NCI-H2171 treated with DMSO at 0.1 percent for 48 hours (cell line): ENCODE data around the gene NKD2.

Experiments used
- DNase-seq: peaks from one replicate; lab custom pipeline; 2025; lab: John Stamatoyannopoulos, UW

Gene NKD2

GRCh38 chr5:1042626-1043025 lies 34.0 kb downstream of the NKD2 start:
- no peak for DNase-seq

- DNase-seq: no peak
These were observed 34.7 kb downstream of the NKD2 start for GRCh38 chr5:1043327-1043726.

GRCh38 chr5:1044117-1044516 lies 35.5 kb downstream of the NKD2 start:
- DNase-seq: no peak

- no peak for DNase-seq
These were observed 37.5 kb downstream of the NKD2 start for GRCh38 chr5:1045960-1046560.

- DNase-seq: no peak
These were observed 38.8 kb downstream of the NKD2 start for GRCh38 chr5:1047332-1047965.

- no peak for DNase-seq
These were observed 39.6 kb downstream of the NKD2 start for GRCh38 chr5:1048162-1048721.

- no peak for DNase-seq
These were observed 40.5 kb downstream of the NKD2 start for GRCh38 chr5:1048861-1049838.

GRCh38 chr5:1050423-1051365 lies 42.1 kb downstream of the NKD2 start:
- peak; percentile 23 for DNase-seq

GRCh38 chr5:1051366-1051720 lies 42.7 kb downstream of the NKD2 start:
- no peak for DNase-seq

- no peak for DNase-seq
These were observed 43.5 kb downstream of the NKD2 start for GRCh38 chr5:1052076-1052475.

GRCh38 chr5:1052641-1053390 lies 44.2 kb downstream of the NKD2 start:
- DNase-seq: no peak

- DNase-seq: no peak
These were observed 44.9 kb downstream of the NKD2 start for GRCh38 chr5:1053391-1054017.

- DNase-seq: no peak
These were observed 45.6 kb downstream of the NKD2 start for GRCh38 chr5:1054018-1054798.

- no peak for DNase-seq
These were observed 46.5 kb downstream of the NKD2 start for GRCh38 chr5:1054799-1055775.

GRCh38 chr5:1055896-1056610 lies 47.5 kb downstream of the NKD2 start:
- no peak for DNase-seq

GRCh38 chr5:1056611-1057484 lies 48.2 kb downstream of the NKD2 start:
- no peak for DNase-seq
